PC-9 (cell line): ENCODE data around the gene RPL37.

ENCODE experiments used
- EZH2 ChIP-seq: fragments of 200-600 bp; sonication (generic); IDR thresholded peaks from 2 replicates; pipeline ENCODE4 v1.8.0; 2017; ENCODE audit warnings: antibody characterized with exemption, low read depth
- TF ChIP-seq, protein P1 (sequence below): fragments of 200-600 bp; sonication (generic); conservative IDR thresholded peaks from 2 replicates; pipeline ENCODE4 v1.6.1; 2017; ENCODE audit warnings: mixed run types, antibody characterized with exemption, mild to moderate bottlenecking, moderate library complexity

DNA sequence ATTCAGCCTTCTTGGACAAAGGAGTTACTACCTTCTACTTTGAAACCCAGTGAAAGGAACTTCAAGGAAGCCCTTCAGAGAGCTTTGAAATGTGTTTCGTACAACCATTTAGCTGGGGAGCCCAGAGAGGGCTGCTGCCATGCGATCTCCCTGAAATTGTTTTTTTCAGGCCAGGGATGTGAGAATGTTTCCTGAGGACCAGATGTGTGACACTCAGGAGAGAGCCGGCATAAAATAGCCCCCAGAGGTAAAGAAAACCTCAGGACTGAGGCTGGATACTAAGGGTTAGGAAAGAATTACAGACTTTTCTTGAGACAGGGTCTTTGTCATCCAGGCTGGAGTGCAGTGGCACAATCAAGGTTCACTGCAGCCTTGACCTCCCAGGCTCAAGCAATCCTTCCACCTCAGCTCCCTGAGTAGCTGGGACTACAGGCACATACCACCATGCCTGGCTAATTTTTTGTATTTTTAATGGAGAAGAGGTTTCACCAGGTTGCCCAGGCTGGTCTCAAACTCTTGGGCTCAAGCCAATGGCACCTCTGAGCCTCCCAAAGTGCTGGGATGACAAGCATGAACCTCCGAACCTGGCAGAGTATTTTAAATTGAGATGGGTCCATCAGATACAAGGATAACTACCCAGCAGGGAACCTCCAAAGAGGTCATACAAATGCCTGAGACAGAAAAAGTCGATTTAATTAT is 8.4 kb downstream of the RPL37 start:
- TF ChIP-seq, protein P1, sequence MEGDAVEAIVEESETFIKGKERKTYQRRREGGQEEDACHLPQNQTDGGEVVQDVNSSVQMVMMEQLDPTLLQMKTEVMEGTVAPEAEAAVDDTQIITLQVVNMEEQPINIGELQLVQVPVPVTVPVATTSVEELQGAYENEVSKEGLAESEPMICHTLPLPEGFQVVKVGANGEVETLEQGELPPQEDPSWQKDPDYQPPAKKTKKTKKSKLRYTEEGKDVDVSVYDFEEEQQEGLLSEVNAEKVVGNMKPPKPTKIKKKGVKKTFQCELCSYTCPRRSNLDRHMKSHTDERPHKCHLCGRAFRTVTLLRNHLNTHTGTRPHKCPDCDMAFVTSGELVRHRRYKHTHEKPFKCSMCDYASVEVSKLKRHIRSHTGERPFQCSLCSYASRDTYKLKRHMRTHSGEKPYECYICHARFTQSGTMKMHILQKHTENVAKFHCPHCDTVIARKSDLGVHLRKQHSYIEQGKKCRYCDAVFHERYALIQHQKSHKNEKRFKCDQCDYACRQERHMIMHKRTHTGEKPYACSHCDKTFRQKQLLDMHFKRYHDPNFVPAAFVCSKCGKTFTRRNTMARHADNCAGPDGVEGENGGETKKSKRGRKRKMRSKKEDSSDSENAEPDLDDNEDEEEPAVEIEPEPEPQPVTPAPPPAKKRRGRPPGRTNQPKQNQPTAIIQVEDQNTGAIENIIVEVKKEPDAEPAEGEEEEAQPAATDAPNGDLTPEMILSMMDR, result no peak
- no peak for TF ChIP-seq EZH2
